GM21526 (cell line): ENCODE measurements around the gene PDGFRB.
"Not testable (repeated sequence)": the region's sequence is repeated elsewhere in the genome, so short reads cannot be mapped to it uniquely, and the experiment has no call there.

ENCODE experiments used
- ATAC-seq: cut with Tn5 transposase; IDR thresholded peaks from one replicate; pipeline ENCODE4 v1.9.1; 2021; ENCODE audit warnings: moderate library complexity; ENCODE audit not compliant: unreplicated experiment, low FRiP score

PDGFRB gene

GRCh38 chr5:150101023-150101422 lies 54.6 kb downstream of the PDGFRB start:
- ATAC-seq = no peak

GRCh38 chr5:150097152-150097551 lies 58.5 kb downstream of the PDGFRB start:
- ATAC-seq = no peak

- peak; percentile 61 for ATAC-seq
These were observed 63.4 kb downstream of the PDGFRB start for GRCh38 chr5:150092159-150092787.

- no peak for ATAC-seq
These were observed 69.5 kb downstream of the PDGFRB start, which contains the start of gene CSF1R for GRCh38 chr5:150085950-150086715. TSS of gene CSF1R (minus strand) at chr5:150086554. CDS start at chr5:150086427, 127 bp downstream.

DNA sequence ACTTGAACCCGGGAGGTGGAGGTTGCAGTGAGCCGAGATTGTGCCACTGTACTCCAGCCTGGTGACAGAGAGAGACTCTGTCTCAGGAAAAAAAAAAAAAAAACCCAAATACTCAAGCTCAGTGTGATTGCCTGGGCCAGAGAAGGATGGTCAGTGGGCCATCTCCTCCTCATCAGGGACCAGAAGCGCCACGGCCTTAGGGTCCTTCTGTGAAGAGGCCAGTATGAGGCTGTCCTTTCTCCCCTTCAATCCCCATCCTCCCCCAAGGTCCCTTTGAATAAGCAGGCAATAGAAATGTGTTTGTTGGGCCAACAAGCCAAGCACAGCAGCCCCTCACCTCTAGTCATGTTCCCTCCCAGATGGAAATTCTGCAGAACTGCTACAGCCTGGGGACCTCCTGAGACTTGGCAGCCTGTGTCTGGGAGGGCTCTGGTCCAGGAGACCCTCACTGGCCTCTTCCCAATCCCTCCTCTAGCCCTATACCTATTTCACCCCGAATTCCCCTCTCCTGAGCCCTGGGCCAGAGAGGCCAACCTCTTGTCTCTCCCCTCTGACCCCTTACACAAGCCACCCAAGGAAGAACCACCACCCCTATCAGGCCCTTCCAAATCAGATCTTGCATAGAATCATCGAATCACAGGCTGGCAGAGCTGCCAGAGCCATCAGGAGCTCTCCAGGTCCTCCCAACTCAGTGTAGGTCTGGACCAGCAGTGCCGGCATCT lies 70.3 kb downstream of the PDGFRB start:
- no peak for ATAC-seq

- not testable (repeated sequence) for ATAC-seq
These were observed 70.9 kb downstream of the PDGFRB start for GRCh38 chr5:150084754-150085153.

GRCh38 chr5:150082889-150083288 lies 72.8 kb downstream of the PDGFRB start:
- no peak for ATAC-seq

DNA sequence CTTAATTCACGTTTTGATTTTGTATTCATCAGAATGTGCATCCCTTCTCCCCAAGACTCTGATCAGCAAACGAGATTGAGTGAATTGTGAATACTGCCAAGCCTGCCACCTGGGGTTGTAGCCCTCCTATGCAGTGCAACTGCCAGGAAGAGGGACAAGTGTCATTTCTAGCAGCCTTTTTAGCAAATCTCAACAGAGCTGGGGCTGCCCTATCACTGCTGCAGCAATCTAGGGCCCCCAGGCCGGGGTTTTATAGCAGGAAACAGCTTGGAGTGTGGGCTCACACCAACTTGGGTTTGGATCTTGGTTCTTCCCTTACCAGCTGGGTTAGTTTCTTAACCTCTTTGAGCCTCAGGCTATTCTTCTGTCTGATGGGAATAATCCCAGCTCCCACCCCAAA lies 73.3 kb downstream of the PDGFRB start:
- peak; percentile 10 for ATAC-seq

- peak; percentile 83 for ATAC-seq
These were observed 73.9 kb downstream of the PDGFRB start for GRCh38 chr5:150081541-150082283.

- ATAC-seq = no peak
These were observed 74.8 kb downstream of the PDGFRB start for GRCh38 chr5:150080696-150081435.

- no peak for ATAC-seq
These were observed 75.7 kb downstream of the PDGFRB start for GRCh38 chr5:150079909-150080461.

- ATAC-seq = no peak
These were observed 76.6 kb downstream of the PDGFRB start for GRCh38 chr5:150078802-150079689.

DNA sequence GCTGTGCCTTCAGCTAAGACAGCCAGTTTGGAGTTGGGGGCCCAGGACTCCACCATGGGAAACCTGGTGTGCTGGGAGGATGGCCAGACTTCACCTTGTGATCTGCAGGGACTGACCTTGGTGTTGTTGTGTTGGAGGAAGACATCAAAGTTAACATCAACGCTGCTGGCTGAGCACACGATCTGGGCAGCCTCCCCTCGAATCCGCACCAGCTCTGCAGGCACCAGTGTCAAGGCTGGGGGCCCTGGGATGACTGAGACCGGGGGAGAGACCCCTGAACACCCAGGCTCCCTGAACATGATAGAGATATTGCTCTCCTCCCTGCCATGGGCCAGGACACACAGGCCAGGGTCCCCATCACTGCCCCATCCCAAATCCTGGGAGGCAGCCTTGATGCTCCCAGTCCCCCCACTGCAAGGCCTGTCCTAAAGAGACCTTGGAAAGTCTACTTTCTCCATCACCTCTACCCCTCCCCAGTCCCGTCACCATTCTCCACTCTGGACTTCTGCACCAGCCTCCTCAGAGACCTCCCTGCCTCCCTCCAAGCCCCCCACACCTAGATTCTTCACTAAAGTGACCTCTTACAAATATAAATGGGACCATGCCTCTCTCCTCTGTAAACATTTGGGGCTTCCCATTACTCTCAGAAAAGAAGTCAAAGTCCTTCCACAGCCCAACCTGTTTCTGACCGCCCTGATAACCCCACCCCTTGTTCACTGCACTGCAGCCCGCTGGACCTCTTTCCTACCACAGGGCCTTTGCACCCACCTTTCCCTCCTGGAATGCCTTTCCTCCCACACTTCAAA lies 77.4 kb downstream of the PDGFRB start:
- ATAC-seq = no peak

- ATAC-seq = no peak
These were observed 78.6 kb downstream of the PDGFRB start for GRCh38 chr5:150077060-150077459.

GRCh38 chr5:150075806-150076205 lies 79.8 kb downstream of the PDGFRB start:
- ATAC-seq = no peak

GRCh38 chr5:150075233-150075632 lies 80.4 kb downstream of the PDGFRB start:
- no peak for ATAC-seq

- ATAC-seq = no peak
These were observed 82.0 kb downstream of the PDGFRB start for GRCh38 chr5:150073677-150074076.

- no peak for ATAC-seq
These were observed 82.5 kb downstream of the PDGFRB start for GRCh38 chr5:150073086-150073625.
